C4-2B (cell line): Measurements from ENCODE around the gene CCDC190.
"Not testable (repeated sequence)": the region's sequence is repeated elsewhere in the genome, so short reads cannot be mapped to it uniquely, and the experiment has no call there.

Experiments used
- H3K27ac ChIP-seq: fragments of 450-650 bp; 2 replicates; pipeline ENCODE4 v1.5.1; 2017
- ZFX ChIP-seq: fragments of 450-650 bp; IDR thresholded peaks from 2 replicates; pipeline ENCODE4 v1.6.1; 2017
- TF ChIP-seq, protein P1 (sequence below): fragments of 450-650 bp; conservative IDR thresholded peaks from 2 replicates; pipeline ENCODE4 v1.5.1; 2017; ENCODE audit warnings: mild to moderate bottlenecking

CCDC190 gene

DNA sequence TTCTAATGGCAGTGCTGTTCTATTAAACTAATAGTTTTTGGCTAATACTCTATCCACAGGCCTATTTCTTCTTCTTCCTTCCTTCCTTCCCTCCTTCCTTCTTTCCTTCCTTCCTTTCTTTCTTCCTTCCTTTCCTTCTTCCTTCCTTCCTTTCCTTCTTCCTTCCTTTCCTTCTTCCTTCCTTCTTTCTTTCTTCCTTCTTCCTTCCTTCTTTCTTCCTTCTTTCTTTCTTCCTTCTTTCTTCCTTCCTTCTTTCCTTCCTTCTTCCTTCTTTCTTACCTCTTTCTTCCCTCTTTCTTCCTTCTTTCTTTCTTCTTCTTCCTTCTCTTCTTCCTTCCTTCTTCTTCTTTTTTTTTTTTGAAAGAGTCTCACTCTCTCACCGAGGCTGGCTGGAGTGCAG is 31.7 kb downstream of the CCDC190 start:
- no peak overlapping the region for H3K27ac ChIP-seq
- TF ChIP-seq ZFX: no peak
- TF ChIP-seq, protein P1, sequence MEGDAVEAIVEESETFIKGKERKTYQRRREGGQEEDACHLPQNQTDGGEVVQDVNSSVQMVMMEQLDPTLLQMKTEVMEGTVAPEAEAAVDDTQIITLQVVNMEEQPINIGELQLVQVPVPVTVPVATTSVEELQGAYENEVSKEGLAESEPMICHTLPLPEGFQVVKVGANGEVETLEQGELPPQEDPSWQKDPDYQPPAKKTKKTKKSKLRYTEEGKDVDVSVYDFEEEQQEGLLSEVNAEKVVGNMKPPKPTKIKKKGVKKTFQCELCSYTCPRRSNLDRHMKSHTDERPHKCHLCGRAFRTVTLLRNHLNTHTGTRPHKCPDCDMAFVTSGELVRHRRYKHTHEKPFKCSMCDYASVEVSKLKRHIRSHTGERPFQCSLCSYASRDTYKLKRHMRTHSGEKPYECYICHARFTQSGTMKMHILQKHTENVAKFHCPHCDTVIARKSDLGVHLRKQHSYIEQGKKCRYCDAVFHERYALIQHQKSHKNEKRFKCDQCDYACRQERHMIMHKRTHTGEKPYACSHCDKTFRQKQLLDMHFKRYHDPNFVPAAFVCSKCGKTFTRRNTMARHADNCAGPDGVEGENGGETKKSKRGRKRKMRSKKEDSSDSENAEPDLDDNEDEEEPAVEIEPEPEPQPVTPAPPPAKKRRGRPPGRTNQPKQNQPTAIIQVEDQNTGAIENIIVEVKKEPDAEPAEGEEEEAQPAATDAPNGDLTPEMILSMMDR: no peak

DNA sequence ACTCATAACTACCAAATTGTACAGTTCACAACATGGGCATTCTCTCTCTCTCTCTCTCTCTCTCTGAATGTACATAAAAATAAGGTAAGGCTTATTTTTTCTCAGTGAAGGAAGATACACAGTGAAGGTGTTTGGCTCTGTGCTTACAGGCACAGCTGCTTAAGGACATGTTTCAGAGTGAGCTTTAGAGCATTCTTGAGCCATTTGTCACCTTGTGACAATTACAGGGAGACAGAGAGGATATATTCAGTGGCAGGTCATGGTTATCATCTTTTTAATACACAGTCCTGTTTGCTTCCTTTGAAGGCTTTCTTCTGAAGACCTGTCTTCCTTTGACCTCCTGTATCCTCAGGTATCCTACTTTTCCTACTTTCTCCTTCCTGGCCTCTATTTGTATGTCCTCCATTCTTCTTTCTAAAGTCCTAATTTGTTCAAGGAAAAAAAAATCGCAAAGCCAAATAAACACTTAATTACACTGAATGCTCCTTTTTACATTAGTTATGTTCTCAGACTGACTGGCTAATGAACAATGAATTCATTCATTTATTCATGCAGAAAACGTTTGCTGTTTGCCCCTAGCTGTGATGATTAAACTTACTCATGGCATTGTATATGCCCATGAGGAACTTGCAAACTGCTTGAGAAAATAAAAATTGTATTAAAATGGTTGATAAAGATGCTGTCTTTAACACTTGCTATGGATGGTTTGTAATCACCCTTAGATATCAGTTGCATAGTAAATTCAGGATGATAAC is 37.0 kb downstream of the CCDC190 start:
- TF ChIP-seq, protein P1: no peak
- no peak for TF ChIP-seq ZFX

DNA sequence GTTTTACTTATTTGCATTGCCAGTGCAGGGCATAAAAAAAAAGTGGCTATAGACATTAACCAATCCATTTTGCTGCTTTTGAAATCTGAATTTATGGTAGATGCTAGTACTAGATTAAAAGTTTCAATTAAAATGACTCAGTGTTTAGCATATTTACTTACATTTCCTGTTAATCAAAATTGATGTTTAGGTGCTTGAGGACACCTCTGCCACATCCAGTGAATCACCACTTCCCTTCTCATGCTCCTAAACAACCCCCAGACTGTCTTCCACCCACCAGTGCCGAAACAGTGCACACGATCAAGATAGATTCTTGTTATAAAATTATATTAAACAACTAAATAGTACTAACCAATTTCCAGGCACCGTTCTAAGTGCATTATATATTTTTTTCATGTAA is 37.7 kb downstream of the CCDC190 start:
- no peak overlapping the region for H3K27ac ChIP-seq
- TF ChIP-seq ZFX: no peak
- TF ChIP-seq, protein P1: no peak

More for the DNA sequence above, 37.0 kb downstream of the CCDC190 start:
- no peak overlapping the region for H3K27ac ChIP-seq

DNA sequence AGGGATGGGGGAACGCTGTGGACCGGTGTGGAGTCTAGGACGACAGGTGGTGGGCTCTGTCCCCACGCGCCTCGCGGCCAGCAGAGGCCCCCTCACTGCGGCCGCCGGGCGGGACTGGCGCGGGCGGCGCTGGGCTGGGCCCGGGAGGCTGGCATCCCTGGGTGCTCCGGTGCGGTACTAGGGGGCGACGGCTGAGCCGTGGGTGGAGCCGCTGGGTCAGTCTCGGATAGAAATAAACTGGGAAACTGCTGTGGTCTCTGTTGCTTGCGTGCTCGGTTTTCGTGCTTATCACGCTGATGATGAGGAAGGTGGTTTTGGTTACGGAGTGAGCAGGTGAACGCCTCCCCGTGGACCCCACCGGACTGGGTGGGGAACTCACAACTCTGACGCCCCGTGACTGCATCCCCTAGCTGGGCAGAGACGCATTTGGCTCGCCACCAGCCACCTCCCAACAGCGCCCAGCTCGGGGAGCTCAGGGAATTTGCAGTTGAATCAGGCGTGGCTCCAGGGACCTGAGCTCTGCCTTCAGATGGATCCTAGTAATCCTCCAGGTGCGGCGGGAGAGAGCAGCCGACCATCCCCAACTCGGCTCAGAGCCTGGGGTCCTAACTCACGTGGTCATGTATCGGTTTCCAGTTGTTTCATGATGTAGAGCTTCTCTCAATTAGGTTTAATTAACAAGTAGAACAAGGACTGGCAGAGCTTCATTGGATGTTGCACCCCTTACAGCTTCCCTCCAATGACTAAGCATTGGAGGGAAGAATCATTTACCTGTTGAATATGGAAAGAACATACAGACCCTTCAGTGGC is 38.4 kb downstream of the CCDC190 start:
- H3K27ac ChIP-seq: no peak overlapping the region
- TF ChIP-seq, protein P1: no peak
- no peak for TF ChIP-seq ZFX

DNA sequence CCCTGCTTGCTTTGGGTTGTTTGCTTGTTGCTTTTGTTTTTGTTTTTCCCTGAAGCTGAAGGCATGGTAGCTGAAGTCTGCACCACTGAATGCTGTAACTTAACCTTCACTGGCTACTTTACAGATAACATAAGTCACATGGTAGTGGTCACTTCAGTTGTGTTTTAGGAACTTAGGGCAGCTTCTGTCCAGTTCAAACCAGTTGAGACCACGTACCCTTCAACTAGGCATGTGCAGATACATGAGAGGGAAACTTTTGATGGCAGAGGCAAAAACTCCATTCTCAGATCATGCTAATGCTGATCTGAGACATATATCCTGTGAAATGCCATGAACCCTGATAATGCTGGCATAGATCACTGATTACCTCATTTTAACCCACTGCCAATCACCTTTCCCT is 42.3 kb downstream of the CCDC190 start:
- not testable (repeated sequence) for H3K27ac ChIP-seq

DNA sequence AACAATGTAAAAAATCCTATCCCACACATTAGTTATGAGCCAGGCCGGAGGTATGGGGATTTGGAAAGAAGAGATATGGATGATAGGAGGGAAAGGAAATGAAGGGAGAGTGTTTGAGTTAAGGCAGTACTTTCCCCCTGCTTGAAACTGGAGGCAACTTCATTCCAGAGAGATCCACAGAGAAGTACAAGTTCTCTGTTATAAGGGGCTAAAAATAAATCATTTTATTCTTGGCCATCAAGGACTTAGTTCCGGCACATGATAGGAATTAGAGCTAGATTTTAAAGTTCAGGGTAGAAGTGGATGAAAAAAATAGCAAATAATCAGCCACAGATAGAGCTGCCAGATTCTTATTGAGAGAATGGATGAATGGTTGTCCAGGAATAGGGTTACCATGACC is 42.8 kb downstream of the CCDC190 start:
- H3K27ac ChIP-seq: not testable (repeated sequence)

DNA sequence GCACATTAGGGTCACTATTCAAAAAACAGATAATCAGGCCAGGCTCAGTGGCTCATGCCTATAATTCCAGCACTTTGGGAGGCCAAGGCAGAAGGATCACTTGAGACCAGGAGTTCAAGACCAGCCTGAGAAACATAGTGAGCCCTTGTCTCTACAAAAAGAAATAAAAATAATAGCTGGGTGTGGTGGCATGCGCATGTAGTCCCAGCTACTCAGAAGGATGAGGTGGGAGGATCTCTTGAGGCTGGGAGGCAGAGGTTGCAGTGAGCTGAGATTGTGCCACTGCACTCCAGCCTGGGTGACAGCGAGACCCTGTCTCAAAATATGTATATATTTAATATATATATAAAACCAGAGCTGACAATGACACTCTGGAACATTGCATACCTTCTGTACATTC is 48.6 kb downstream of the CCDC190 start:
- not testable (repeated sequence) for H3K27ac ChIP-seq

DNA sequence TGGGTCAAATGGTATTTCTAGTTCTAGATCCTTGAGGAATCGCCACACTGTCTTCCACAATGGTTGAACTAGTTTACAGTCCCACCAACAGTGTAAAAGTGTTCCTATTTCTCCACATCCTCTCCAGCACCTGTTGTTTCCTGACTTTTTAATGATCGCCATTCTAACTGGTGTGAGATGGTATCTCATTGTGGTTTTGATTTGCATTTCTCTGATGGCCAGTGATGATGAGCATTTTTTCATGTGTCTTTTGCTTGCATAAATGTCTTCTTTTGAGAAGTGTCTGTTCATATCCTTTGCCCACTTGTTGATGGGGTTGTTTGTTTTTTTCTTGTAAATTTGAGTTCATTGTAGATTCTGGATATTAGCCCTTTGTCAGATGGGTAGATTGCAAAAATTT is 53.5 kb downstream of the CCDC190 start:
- not testable (repeated sequence) for H3K27ac ChIP-seq
